Limb (tissue), 2 donors: ENCODE results near the gene MTRF1L.
A peak's percentile ranks its signal among the peaks of the same experiment; 100 is the strongest.
"Not testable (repeated sequence)": the region's sequence is repeated elsewhere in the genome, so short reads cannot be mapped to it uniquely, and the experiment has no call there.

Source experiments
- DNase-seq, 2 donors: peaks; one replicate each; pipeline ENCODE4 v3.0.0-alpha.2; 2016; ENCODE audit errors: extremely low spot score in 2 of 2

MTRF1L gene

DNA sequence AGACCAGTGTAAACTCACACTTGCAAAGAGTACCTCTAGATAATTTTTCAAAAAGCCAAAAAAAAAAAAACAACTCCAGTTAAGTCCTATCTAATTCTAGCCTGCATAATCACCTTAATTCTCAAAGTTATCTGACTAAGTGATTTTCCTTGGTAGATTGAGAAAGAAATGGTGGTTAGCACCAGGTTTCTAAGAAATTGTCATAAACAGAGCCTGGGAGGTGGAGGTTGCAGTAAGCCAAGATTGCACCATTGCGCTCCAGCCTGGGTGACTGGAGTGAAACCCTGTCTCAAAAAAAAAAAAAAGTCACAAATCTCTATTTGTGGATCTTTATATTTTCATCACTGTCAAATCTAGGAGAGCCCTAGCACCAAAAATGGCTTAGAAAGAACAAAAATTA, 28.6 kb downstream of the MTRF1L start:
- no peak for DNase-seq

DNA sequence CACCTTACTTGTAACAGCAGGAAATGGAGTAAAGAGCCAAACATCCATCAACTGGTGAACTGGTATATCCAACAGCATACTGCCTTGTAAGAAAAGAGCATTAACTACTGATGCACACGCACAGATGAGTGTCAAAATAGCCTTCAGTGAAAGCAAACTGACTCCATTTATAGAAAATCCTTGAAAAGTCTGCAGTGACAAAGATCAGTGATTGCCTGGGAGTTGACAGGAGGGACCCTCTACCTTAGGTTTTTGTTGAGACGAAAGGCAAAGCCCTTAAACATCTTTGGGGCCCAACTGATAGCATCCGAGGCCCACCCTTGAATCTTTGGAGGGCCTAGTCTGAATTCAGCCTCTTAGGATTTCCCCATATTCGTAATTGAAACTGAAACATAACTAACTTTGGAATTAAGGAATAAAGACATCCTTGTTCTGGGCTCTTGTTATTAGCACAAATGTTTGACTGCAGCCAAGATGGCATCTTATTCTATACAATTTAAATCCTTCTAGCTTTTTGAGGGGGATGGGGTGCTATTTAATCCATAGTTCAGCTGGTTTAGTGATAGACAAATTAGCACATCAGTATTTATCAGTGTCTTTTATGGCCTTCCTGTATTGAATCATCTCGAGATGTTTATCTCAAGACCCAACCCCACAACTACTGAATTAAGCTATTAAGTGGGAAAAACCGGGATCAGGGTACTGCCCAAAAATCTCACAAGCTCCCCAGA, 32.7 kb downstream of the MTRF1L start:
- DNase-seq, result no peak

DNA sequence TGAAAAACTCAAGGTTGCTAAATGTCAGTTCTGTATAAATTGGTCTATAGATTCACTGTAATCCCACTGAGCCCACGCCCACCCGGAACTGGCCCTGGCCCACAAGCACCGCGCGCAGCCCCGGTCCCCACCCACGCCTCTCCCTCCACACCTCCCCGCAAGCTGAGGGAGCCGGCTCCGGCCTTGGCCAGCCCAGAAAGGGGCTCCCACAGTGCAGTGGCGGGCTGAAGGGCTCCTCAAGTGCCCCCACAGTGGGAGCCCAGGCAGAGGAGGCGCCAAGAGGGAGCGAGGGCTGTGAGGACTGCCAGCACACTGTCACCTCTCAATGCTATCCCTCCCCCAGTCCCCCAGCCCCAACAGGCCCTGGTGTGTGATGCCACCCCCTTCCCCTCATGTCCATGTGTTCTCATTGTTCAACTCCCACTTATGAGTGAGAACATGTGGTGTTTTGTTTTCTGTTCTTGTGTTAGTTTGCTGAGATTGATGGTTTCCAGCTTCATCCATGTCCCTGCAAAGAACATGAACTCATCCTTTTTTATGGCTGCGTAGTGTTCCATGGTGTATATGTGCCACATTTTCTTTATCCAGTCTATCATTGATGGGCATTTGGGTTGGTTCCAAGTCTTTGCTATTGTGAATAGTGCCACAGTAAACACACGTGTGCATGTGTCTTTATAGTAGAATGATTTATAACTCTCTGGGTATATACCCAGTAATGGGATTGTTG, 36.2 kb downstream of the MTRF1L start:
- DNase-seq, result not testable (repeated sequence)

DNA sequence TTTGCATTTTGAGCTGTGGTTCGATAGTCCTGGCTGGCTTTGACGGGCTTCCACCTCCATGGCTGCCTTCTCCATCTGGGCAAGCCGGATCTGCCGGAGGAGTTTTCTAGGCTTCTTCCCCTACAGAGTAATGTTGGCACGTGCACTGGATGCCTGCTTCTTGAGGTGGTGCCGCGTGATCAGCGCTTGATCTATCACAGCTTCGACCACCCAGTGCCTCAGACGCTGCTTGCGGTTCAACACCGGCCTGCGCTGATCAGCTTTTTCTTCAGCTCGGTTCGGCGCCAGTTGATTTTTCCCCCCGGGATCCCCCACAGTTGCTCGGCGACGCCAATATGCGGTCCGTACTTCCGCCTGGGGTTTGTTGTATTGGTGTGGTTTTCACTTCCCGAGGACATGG, 43.2 kb downstream of the MTRF1L start:
- no peak for DNase-seq

DNA sequence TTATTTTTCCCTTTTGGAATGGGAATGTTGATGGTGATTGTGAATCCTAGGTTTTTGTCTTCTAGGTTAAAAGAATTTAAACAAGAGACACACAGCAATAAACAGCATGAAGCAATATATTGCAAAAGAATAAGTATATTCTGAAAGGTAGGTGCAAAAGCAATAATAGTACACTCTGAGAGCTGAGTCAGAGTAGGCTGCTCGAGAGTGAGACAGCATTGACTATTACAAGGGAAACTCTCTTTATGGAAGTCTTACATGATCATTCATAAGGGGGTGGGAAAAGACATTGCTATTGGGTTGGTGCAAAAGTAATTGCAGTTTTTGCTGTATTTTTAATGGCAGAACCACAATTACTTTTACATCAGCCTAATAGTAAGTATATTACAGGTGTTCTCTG, 44.7 kb downstream of the MTRF1L start:
- no peak for DNase-seq

DNA sequence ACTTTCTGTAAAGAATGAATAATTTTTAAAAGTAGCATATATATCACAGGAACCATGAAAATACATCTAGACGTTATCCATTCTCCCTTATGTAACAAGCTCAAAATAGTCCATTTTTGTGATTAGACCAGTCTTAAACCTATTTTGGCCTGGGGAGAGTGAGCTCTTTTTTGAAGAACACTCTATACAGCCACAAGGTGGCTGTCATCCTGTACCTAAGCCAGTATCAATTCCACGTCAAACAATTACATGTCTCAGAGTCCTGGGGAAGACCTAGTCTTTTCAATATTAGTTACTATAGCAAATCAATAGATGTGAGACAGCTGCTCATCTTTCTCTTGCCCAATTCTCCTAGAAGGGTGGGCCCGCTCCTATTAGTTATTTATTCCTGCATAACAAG, 48.1 kb downstream of the MTRF1L start:
- no peak for DNase-seq

DNA sequence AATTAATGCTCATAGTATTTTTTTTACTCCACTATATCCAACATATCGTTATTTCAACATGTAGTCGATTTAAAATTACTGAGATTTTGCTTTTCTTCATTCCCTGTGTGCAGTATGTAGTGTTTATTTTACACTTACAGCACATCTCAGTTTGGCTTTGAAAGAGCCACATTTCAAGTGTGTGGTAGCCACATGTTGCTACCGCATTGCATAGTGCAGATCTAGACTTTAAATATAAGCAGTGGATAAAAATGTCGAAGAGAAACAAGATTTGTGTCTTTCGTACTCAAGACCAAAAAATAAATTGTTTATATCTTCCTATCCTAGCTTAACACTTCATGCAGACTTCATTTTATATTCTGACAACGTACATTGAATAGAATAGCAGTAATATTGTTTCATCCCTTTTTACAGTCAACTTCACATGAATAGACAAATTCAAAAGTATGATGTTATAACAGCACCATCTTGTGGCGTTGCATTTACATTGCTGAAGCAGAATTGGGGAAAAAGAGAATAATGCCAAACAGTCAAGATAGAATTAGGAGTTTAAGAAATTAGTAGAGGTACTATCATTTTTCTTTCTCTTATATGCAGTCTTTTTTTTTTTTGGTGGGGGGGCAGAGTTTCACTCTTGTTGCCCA, 49.5 kb downstream of the MTRF1L start:
- DNase-seq, result peak in 1 of 2 donors; percentile 36

DNA sequence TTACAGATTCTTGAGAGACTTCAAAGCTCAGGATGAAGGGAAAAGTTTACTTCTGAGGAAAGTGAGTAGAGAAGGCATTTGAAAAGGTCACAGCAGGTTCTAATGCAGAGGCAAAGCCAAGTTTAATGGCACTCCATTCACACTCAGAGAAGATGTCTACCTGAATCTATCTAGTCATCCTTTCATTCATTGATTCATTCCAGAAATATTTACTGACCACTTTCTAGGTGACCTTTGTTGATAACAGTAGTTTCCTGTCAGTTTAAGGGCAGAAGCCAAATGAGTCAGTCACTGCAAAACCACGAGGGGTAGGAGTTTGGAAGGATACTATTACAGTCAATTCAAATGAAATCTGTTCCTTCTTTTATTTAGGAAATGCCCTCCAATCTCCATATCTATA, 50.5 kb downstream of the MTRF1L start:
- DNase-seq, result no peak

DNA sequence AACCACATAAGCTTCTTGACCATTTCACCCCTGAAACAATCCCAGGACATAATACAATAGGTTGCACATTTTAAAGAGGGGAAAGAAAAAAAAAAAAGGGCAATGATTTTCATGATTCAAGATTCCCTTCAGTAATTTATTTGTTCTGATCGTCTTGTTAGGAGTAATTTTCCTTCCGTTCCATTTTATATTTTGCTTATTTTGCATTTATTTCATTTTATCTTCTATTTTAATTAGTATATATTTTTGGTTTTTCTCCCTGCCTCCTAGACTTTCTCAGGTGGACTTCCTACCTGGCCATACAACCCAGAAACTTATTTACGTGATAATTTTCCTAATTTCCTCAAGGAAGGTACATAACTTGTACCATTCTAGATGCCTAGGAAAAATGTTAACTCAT, 52.3 kb downstream of the MTRF1L start:
- no peak for DNase-seq

DNA sequence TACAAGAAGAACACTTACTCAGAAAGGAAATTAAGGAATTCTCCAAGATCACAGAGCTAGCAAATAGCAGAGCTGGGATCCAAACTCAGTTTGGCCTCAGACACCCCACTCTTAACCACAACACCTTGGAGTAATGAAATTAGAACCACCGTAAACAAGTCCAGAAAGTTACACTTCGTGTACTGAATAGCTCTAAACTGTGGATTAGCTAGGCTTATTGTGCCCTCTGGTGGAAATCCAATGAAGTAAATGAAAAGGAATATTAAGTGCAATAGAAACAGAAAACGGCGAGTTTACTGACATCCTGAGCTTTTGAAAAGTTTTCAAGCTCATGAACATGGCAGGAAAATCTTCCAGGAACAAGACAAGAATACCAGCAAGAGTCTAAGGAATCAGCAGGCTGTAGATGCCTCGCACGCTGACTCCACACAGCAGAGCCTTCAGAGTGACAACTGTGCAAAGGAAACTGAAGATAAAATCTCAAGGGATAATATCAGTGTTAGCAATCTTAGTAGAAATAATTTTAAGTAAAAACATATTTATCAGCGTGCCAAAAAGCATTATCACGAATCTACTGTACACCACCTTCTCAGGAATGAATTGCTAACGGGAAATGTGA, 54.2 kb downstream of the MTRF1L start:
- peak; percentile 31 to 45 for DNase-seq

DNA sequence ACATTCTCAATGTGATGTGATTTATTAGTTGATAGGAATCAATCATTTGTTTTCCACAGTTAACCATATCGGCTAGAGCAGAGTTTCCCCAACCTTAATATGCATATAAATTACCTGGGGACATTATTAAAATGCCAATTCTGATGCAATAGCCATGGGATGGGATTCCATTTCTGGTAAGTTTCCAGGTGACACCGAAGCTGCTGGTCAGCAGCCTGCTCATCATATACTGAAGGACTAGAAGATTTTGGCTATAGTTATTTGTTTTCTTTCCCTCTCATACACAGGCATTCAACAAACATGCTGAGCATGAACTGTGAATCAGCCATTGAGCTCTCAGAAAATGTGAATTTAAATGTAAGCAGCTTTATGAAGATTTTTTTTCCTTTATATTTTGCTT, 55.5 kb downstream of the MTRF1L start:
- DNase-seq, result no peak

DNA sequence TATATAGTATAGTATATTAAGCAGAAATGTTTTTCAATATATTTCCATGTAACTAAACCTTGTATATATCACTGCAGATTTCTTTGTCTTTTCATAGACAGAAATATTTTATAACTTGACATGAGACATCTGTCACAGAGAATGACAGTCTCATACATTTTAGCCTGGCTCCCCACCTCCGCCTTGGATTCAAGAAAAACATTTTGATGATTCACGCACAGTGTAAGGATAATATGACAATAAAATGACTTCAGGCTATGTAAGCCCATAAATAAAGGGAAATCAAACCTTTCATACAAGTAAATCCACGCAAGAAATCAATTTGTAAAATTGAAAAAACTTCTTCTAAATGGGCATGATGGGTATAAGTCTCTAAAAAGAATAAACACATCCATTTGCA, 56.0 kb downstream of the MTRF1L start:
- DNase-seq, result no peak

DNA sequence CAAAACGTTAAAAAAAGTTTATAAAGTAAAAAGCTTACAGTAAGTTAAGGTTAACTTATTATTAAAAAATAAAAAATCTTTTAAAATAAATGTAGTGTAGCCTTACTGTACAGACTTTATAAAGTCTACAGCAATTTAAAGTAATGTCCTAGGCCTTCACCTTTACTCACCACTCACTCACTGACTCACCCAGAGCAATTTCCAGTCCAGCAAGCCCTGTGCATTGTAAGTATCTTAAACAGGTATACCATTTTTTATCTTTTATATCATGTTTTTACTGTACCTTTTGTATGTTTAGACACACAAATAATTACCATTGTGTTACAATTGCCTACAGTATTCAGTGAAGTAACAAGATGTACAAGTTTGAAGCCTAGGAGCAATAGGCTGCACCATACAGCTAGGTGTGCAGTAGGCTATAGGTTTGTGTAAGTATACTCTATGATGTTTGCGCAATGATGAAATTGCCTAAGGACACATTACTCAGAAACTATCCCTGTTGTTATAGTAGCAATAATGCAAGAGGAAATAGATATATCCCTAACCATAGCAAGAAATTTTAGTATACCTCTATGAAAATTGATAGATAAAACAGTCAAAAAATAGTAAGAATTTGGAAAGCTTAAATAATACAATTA, 59.1 kb downstream of the MTRF1L start:
- no peak for DNase-seq

DNA sequence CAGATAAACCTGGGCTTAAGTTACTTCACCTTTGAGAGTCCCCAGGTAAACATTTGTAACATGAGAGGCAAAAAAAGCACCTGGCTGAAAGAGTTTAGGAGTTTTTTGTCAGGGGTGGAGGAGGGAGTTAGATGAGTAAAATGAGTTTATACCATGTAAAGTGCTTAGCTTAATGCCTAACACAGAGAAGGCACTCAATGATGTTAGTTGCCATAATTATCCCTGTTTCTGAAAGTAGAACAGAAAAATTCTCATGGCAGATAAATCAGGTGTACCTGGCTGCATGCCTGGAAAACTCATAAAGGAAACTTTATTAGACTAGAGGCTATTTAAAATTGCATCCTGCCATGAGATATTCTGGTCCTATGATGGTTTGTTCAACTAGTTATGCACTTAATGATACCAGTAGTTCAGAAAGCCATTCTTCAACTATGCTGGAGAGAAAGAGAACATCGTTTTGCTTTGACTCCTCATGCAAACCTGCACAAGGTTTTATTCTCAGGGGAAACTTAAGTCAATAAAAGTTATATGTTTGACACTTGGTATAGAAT, 60.1 kb downstream of the MTRF1L start:
- no peak for DNase-seq

DNA sequence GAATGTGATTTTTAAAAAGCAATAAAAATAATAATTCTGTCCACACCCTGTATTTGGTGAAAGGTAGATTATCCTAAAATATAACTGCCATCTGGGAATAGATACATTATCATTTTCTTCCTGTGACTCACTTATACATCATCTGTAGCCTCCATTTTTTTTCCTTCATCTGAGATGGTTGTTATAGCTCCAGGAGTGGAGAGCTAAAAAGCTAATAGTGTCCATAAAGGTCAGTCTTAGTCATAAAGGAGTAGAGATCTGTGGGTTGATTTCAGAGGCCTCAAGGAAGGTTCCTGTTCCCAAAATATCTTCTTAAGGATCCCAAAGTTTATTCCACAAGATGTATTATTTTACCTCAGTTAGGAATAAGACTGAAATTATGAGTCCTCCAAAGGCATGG, 60.8 kb downstream of the MTRF1L start:
- no peak for DNase-seq
